GM19455 (cell line): ENCODE results near the gene PHF12.
A peak's percentile ranks its signal among the peaks of the same experiment; 100 is the strongest.
"Not testable (repeated sequence)": the region's sequence is repeated elsewhere in the genome, so short reads cannot be mapped to it uniquely, and the experiment has no call there.

Source experiments
- ATAC-seq: cut with Tn5 transposase; IDR thresholded peaks from one replicate; pipeline ENCODE4 v1.9.1; 2021; ENCODE audit not compliant: unreplicated experiment

PHF12 gene

GRCh38 chr17:28885951-28886350 lies 65.4 kb downstream of the PHF12 start:
- no peak for ATAC-seq

- no peak for ATAC-seq
Observed at GRCh38 chr17:28885363-28885762, 66.0 kb downstream of the PHF12 start.

GRCh38 chr17:28883967-28884702 lies 67.2 kb downstream of the PHF12 start:
- ATAC-seq: no peak

GRCh38 chr17:28882154-28882895 lies 69.0 kb downstream of the PHF12 start:
- ATAC-seq: no peak

GRCh38 chr17:28881533-28882056 lies 69.7 kb downstream of the PHF12 start:
- ATAC-seq: no peak

- no peak for ATAC-seq
Observed at GRCh38 chr17:28880572-28880945, 70.8 kb downstream of the PHF12 start.

GRCh38 chr17:28879886-28880571 lies 71.3 kb downstream of the PHF12 start:
- no peak for ATAC-seq

- no peak for ATAC-seq
Observed at GRCh38 chr17:28878981-28879380, 72.3 kb downstream of the PHF12 start.

GRCh38 chr17:28878158-28878910 lies 73.0 kb downstream of the PHF12 start:
- no peak for ATAC-seq

- not testable (repeated sequence) for ATAC-seq
Observed at GRCh38 chr17:28877150-28877711, 74.1 kb downstream of the PHF12 start.

GRCh38 chr17:28875848-28876550 lies 75.3 kb downstream of the PHF12 start:
- ATAC-seq: no peak

- no peak for ATAC-seq
Observed at GRCh38 chr17:28874750-28875149, 76.6 kb downstream of the PHF12 start.

- no peak for ATAC-seq
Observed at GRCh38 chr17:28873839-28874238, 77.5 kb downstream of the PHF12 start.

- ATAC-seq: peak; percentile 83
Observed at GRCh38 chr17:28871056-28871579, 80.2 kb downstream of the PHF12 start.

GRCh38 chr17:28867276-28867675 lies 84.0 kb downstream of the PHF12 start:
- ATAC-seq: no peak

- ATAC-seq: no peak
Observed at GRCh38 chr17:28865946-28866752, 85.2 kb downstream of the PHF12 start.

GRCh38 chr17:28864991-28865849 lies 86.1 kb downstream of the PHF12 start:
- no peak for ATAC-seq

- ATAC-seq: no peak
Observed at GRCh38 chr17:28863953-28864352, 87.4 kb downstream of the PHF12 start.
